KMS-11 (cell line): ENCODE measurements around the gene KCTD8.

Experiments used
- H2AFZ ChIP-seq: fragments of 200-600 bp; sonication (generic); 2 replicates; pipeline ENCODE4 v1.6.1; 2016; ENCODE audit warnings: antibody characterized with exemption, mixed run types, low read depth
- H3K27ac ChIP-seq: fragments of 200-600 bp; sonication (generic); 2 replicates; pipeline ENCODE4 v1.6.1; 2016; ENCODE audit warnings: mild to moderate bottlenecking, mixed run types
- H3K27me3 ChIP-seq: fragments of 200-600 bp; sonication (generic); 2 replicates; pipeline ENCODE4 v1.6.1; 2017; ENCODE audit warnings: mild to moderate bottlenecking, low read depth, mixed run types, moderate library complexity; ENCODE audit not compliant: insufficient read depth
- H3K36me3 ChIP-seq: fragments of 200-600 bp; sonication (generic); 2 replicates; pipeline ENCODE4 v1.6.1; 2017; ENCODE audit warnings: mild to moderate bottlenecking, mixed run types; ENCODE audit not compliant: insufficient read depth
- H3K4me1 ChIP-seq: fragments of 200-600 bp; sonication (generic); 2 replicates; pipeline ENCODE4 v1.6.1; 2016; ENCODE audit warnings: mild to moderate bottlenecking, low read depth, mixed run types; ENCODE audit not compliant: poor library complexity, severe bottlenecking
- H3K4me2 ChIP-seq: fragments of 200-600 bp; sonication (generic); 2 replicates; pipeline ENCODE4 v1.7.0; 2016; ENCODE audit warnings: mild to moderate bottlenecking, mixed run types
- H3K4me3 ChIP-seq: fragments of 200-600 bp; sonication (generic); IDR thresholded peaks from 2 replicates; pipeline ENCODE4 v1.6.1; 2017; ENCODE audit warnings: low read depth, low read length, mixed read lengths; ENCODE audit not compliant: insufficient read depth
- H3K79me2 ChIP-seq: fragments of 200-600 bp; sonication (generic); 2 replicates; pipeline ENCODE4 v1.6.1; 2016; ENCODE audit warnings: low read depth, mixed run types; ENCODE audit not compliant: insufficient read depth
- H3K9ac ChIP-seq: fragments of 200-600 bp; sonication (generic); 2 replicates; pipeline ENCODE4 v1.6.1; 2016; ENCODE audit warnings: mild to moderate bottlenecking, mixed run types
- H4K20me1 ChIP-seq: fragments of 200-600 bp; sonication (generic); 2 replicates; pipeline ENCODE4 v1.6.1; 2016; ENCODE audit warnings: mild to moderate bottlenecking, mixed run types; ENCODE audit not compliant: insufficient read depth
- CTCF ChIP-seq: fragments of 200-600 bp; sonication (generic); conservative IDR thresholded peaks from 2 replicates; pipeline ENCODE4 v1.6.1; 2017; ENCODE audit warnings: low read depth, mild to moderate bottlenecking, antibody characterized with exemption, low read length, moderate library complexity, mixed read lengths

Gene KCTD8

DNA sequence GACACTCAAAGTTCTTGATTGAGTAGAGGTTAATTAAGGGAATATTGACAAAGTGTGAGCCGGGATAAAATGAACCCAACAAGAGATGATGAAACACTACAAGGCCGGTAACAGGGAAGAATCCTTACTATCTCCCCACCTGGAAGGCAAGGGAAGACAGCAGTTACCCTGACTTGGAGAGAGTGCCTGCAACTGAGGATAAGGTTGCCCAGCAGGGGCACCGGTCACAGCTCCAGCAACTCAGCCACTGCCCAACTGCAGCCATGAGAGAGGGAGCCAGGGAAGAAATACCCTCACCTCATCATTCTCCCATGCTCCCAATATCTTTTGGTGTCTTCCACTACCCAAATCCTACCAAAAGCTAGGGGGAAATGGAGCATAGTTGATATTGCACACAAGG lies 212.7 kb downstream of the KCTD8 start:
- H2AFZ ChIP-seq = no peak overlapping the region
- no peaks in the 10 kb centered on the region for H3K27me3 ChIP-seq
- H3K4me3 ChIP-seq = no peak overlapping the region
- no peaks in the 10 kb centered on the region for H3K36me3 ChIP-seq
- TF ChIP-seq CTCF = no peak
- no peak overlapping the region for H3K4me2 ChIP-seq
- no peak overlapping the region for H3K9ac ChIP-seq
- peaks cover 14% of the 10 kb centered on the region for H3K4me1 ChIP-seq
- H3K27ac ChIP-seq = no peak overlapping the region
- no peaks in the 10 kb centered on the region for H3K79me2 ChIP-seq
- no peaks in the 10 kb centered on the region for H4K20me1 ChIP-seq

DNA sequence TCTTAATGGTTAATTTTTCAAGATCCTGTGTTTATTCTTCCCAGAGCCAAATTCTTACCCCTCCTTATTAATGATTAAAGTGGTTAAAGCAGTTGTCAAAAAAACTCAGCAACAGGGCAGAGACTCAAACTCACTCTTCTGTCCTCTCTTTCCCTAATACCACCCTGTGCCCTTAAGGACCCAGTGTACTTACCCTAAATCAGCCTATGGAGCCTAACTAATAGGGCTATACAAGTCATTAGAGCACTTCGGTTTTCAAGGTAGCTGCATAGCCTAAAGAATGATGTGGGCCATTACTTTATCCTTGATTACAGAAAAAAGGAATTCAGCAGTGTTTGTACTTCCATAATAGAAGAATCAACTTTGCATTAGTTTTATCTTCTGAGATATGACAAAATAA lies 216.3 kb downstream of the KCTD8 start:
- Histone ChIP-seq H3K4me2 (no peak overlapping the region), H3K4me1 (peaks cover 2% of the 10 kb centered on the region), H3K27ac (no peak overlapping the region), H3K27me3 (no peaks in the 10 kb centered on the region), H3K4me3 (no peak overlapping the region), H3K79me2 (no peaks in the 10 kb centered on the region), H3K9ac (no peak overlapping the region), H4K20me1 (no peaks in the 10 kb centered on the region), H3K36me3 (no peaks in the 10 kb centered on the region), H2AFZ (no peak overlapping the region)
- TF ChIP-seq CTCF = no peak

- Histone ChIP-seq H3K4me2 (no peak overlapping the region), H3K36me3 (no peaks in the 10 kb centered on the region), H3K79me2 (no peaks in the 10 kb centered on the region), H3K27me3 (no peaks in the 10 kb centered on the region), H3K27ac (no peak overlapping the region), H3K4me1 (no peaks in the 10 kb centered on the region), H4K20me1 (no peaks in the 10 kb centered on the region), H2AFZ (no peak overlapping the region), H3K9ac (no peak overlapping the region), H3K4me3 (no peak overlapping the region)
- TF ChIP-seq CTCF = no peak
Measured at GRCh38 chr4:44231006-44231405, 217.6 kb downstream of the KCTD8 start.

DNA sequence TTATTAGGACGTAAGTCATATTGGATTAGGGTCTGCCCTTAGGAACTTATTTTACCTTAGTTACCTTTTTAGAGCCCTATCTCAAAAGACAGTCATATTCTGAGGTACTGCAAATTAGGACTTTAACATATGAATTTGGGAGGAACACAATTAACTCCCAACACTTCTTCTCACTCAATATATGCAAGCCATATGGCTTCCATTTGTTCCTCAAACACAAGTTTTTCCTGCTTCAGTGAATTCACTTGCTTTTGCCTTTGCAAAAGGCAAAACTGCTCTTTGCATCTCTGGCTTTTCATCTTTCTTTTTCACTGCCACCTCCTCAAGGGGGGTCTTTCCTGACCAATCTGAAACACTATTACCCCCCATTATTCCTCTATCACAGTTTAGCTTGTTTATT lies 220.3 kb downstream of the KCTD8 start:
- Histone ChIP-seq H3K27me3 (no peaks in the 10 kb centered on the region), H4K20me1 (no peaks in the 10 kb centered on the region), H3K9ac (no peak overlapping the region), H3K79me2 (no peaks in the 10 kb centered on the region), H2AFZ (no peak overlapping the region), H3K4me2 (no peak overlapping the region), H3K36me3 (no peaks in the 10 kb centered on the region), H3K4me1 (no peaks in the 10 kb centered on the region), H3K4me3 (no peak overlapping the region), H3K27ac (no peak overlapping the region)
- TF ChIP-seq CTCF = no peak

DNA sequence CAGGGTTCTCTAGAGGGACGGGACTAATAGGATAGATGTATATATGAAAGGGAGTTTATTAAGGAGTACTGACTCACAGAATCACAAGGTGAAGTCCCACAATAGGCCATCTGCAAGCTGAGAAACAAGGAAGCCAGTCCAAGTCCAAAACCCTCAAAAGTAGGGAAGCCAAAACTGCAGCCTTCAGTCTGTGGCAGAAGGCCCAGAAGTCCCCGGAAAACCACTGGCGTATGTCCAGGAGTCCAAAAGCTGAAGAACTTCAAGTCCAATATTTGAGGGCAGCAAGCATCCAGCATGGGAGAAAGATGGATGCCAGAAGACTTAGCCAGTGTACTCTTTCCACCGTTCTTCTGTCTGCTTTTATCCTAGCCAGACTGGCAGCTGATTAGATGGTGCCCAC lies 227.2 kb downstream of the KCTD8 start:
- TF ChIP-seq CTCF = no peak
- Histone ChIP-seq H3K4me1 (no peaks in the 10 kb centered on the region), H3K9ac (no peak overlapping the region), H3K27me3 (no peaks in the 10 kb centered on the region), H3K79me2 (no peaks in the 10 kb centered on the region), H3K4me2 (no peak overlapping the region), H2AFZ (no peak overlapping the region), H3K36me3 (no peaks in the 10 kb centered on the region), H3K4me3 (no peak overlapping the region), H4K20me1 (no peaks in the 10 kb centered on the region), H3K27ac (no peak overlapping the region)
